ENCODE results near the gene TUBG1.

GRCh38 chr17:42561897-42562387 is 47.5 kb upstream of the TUBG1 start, which contains the start of gene COASY:
- TF ChIP-seq CTCF (IDR thresholded peaks at IDR 0.05) (no peak), POLR2A (IDR thresholded peaks at IDR 0.05) (peak; percentile 58)

All from breast epithelium (tissue), 3 donors.